Neuronal stem cell (in vitro differentiated cells): ENCODE data around the gene INSIG2.
A peak's percentile ranks its signal among the peaks of the same experiment; 100 is the strongest.

ENCODE experiments used
- DNase-seq: peaks from one replicate; pipeline ENCODE4 v3.0.0-alpha.2; 2013; ENCODE audit warnings: low spot score
- H2AFZ ChIP-seq: one replicate; pipeline ENCODE4 v1.6.1; 2013; ENCODE audit warnings: mild to moderate bottlenecking, low read length, inconsistent platforms
- H2AK5ac ChIP-seq: 2 replicates; pipeline ENCODE4 v1.6.1; 2013; ENCODE audit warnings: low read depth, mild to moderate bottlenecking, inconsistent platforms, low read length, moderate library complexity, mixed read lengths
- H2BK120ac ChIP-seq: 2 replicates; pipeline ENCODE4 v1.6.1; 2013; ENCODE audit warnings: low read depth, mild to moderate bottlenecking, inconsistent platforms, low read length, moderate library complexity, mixed read lengths
- H2BK12ac ChIP-seq: one replicate; pipeline ENCODE4 v1.6.1; 2013; ENCODE audit warnings: low read length, inconsistent platforms
- H2BK15ac ChIP-seq: 2 replicates; pipeline ENCODE4 v1.6.1; 2013; ENCODE audit warnings: mild to moderate bottlenecking, low read length, inconsistent platforms, mixed read lengths
- H2BK5ac ChIP-seq: one replicate; pipeline ENCODE4 v1.6.1; 2013; ENCODE audit warnings: inconsistent platforms, mild to moderate bottlenecking, low read length, moderate library complexity
- H3K14ac ChIP-seq: one replicate; pipeline ENCODE4 v1.6.1; 2013; ENCODE audit warnings: low read length, inconsistent platforms
- H3K18ac ChIP-seq: 2 replicates; pipeline ENCODE4 v1.6.1; 2013; ENCODE audit warnings: low read length, inconsistent platforms
- H3K23ac ChIP-seq: 2 replicates; pipeline ENCODE4 v1.6.1; 2013; ENCODE audit warnings: low read depth, mild to moderate bottlenecking, mixed read lengths, low read length, inconsistent platforms; ENCODE audit not compliant: poor library complexity
- H3K27ac ChIP-seq: replicated peaks from 3 replicates; pipeline ENCODE4 v1.5.1; 2013; ENCODE audit warnings: low read length, inconsistent platforms
- H3K27me3 ChIP-seq, 3 experiments: 2 replicates each; pipeline ENCODE4 v1.6.1; 2013; ENCODE audit warnings: low read length in 3 of 3, mild to moderate bottlenecking in 2 of 3, inconsistent platforms in 1 of 3, low read depth in 1 of 3, mixed read lengths in 1 of 3, moderate library complexity in 1 of 3; ENCODE audit not compliant: control insufficient read depth in 3 of 3, insufficient read depth in 3 of 3
- H3K36me3 ChIP-seq, 2 donors: replicated peaks in 1 of 2; 2 replicates each; pipeline ENCODE4 v1.6.1; 2013; ENCODE audit warnings: low read length in 2 of 2; ENCODE audit not compliant: control insufficient read depth in 2 of 2, insufficient read depth in 2 of 2
- H3K4ac ChIP-seq: 2 replicates; pipeline ENCODE4 v1.6.1; 2013; ENCODE audit warnings: inconsistent platforms, mild to moderate bottlenecking, low read length, moderate library complexity
- H3K4me1 ChIP-seq, 2 donors: 1 replicate in 1 of 2; 2 replicates in 1 of 2; pipeline ENCODE4 v1.6.1; 2013; ENCODE audit warnings: low read length in 2 of 2, low read depth in 1 of 2; ENCODE audit not compliant: control insufficient read depth in 2 of 2, insufficient read depth in 1 of 2
- H3K4me2 ChIP-seq: one replicate; pipeline ENCODE4 v1.6.1; 2013; ENCODE audit warnings: mild to moderate bottlenecking, low read length, inconsistent platforms; ENCODE audit not compliant: insufficient read depth, poor library complexity, severe bottlenecking
- H3K4me3 ChIP-seq, 2 donors: 2 replicates each; pipeline ENCODE4 v1.5.1; 2013; ENCODE audit warnings: low read length in 2 of 2, mild to moderate bottlenecking in 2 of 2, inconsistent platforms in 1 of 2, moderate library complexity in 1 of 2
- H3K79me1 ChIP-seq: one replicate; pipeline ENCODE4 v1.6.1; 2013; ENCODE audit warnings: low read depth, mild to moderate bottlenecking, inconsistent platforms, low read length, moderate library complexity
- H3K9ac ChIP-seq: one replicate; pipeline ENCODE4 v1.6.1; 2013; ENCODE audit warnings: mild to moderate bottlenecking, low read depth, low read length, inconsistent platforms; ENCODE audit not compliant: poor library complexity
- H3K9me3 ChIP-seq, 2 donors: replicated peaks in 1 of 2; 2 replicates each; pipeline versions ENCODE3 to v1.6.1; 2013; ENCODE audit warnings: low read length in 2 of 2, mild to moderate bottlenecking in 2 of 2, inconsistent platforms in 1 of 2, low read depth in 1 of 2, mixed read lengths in 1 of 2, moderate library complexity in 1 of 2; ENCODE audit not compliant: control insufficient read depth in 2 of 2, insufficient read depth in 1 of 2
- H4K8ac ChIP-seq: one replicate; pipeline ENCODE4 v1.6.1; 2013; ENCODE audit warnings: low read depth, mild to moderate bottlenecking, inconsistent platforms, low read length, moderate library complexity
- H4K91ac ChIP-seq: one replicate; pipeline ENCODE4 v1.6.1; 2013; ENCODE audit warnings: low read length, low read depth, mild to moderate bottlenecking, inconsistent platforms; ENCODE audit not compliant: poor library complexity
- WGBS, 2 donors: extraction: QIAGEN DNeasy Blood & Tissue Kit; methylation state at CpG; one replicate each; pipeline ENCODE4 v1.1.7; 2013; ENCODE audit warnings: missing lambda C conversion rate in 2 of 2, mixed read lengths in 1 of 2; ENCODE audit not compliant: insufficient read length in 2 of 2, insufficient replicate concordance in 1 of 2; ENCODE audit errors: extremely low coverage in 2 of 2; 5-methylcytosine and 5-hydroxymethylcytosine counted together

The INSIG2 gene

GRCh38 chr2:118112771-118113334, 24.6 kb downstream of the INSIG2 start:
- Histone ChIP-seq H4K8ac (no peak overlapping the region), H3K4me1 (no peaks in the 10 kb centered on the region), H2BK15ac (no peak overlapping the region), H3K27me3 (no peaks in the 10 kb centered on the region), H2BK120ac (no peak overlapping the region), H3K4me2 (no peak overlapping the region), H3K9me3 (no peaks in the 10 kb centered on the region), H2AK5ac (no peak overlapping the region), H3K9ac (no peak overlapping the region), H3K36me3 (peaks cover 3 to 23% of the 10 kb centered on the region in 2 donors), H2BK5ac (no peak overlapping the region), H4K91ac (no peak overlapping the region), H3K4ac (no peak overlapping the region), H2BK12ac (no peak overlapping the region), H2AFZ (no peak overlapping the region), H3K14ac (no peak overlapping the region), H3K18ac (no peak overlapping the region), H3K27ac (no peak overlapping the region), H3K79me1 (no peaks in the 10 kb centered on the region), H3K4me3 (no peak overlapping the region), H3K23ac (no peak overlapping the region)
- DNase-seq = no peak
- WGBS, 2 donors = no CpG with 5 or more reads among the region's 4 CpGs

- Histone ChIP-seq H3K9ac (no peak overlapping the region), H2BK15ac (no peak overlapping the region), H2AK5ac (no peak overlapping the region), H3K14ac (no peak overlapping the region), H3K23ac (no peak overlapping the region), H2BK5ac (no peak overlapping the region), H2AFZ (no peak overlapping the region), H3K36me3 (peaks cover 3 to 5% of the 10 kb centered on the region in 2 donors), H3K79me1 (no peaks in the 10 kb centered on the region), H3K18ac (no peak overlapping the region), H3K9me3 (no peaks in the 10 kb centered on the region), H3K27ac (no peak overlapping the region), H4K91ac (no peak overlapping the region), H3K4ac (no peak overlapping the region), H3K27me3 (no peaks in the 10 kb centered on the region), H4K8ac (no peak overlapping the region), H3K4me2 (no peak overlapping the region), H3K4me1 (peaks cover 0 to 2% of the 10 kb centered on the region in 2 donors), H3K4me3 (no peak overlapping the region), H2BK120ac (no peak overlapping the region), H2BK12ac (no peak overlapping the region)
- DNase-seq = no peak
- WGBS, 2 donors = no CpG with 5 or more reads among the region's 2 CpGs
Observed at GRCh38 chr2:118114863-118115262, 26.6 kb downstream of the INSIG2 start.

GRCh38 chr2:118115761-118116160, 27.5 kb downstream of the INSIG2 start:
- H2BK12ac ChIP-seq = no peak overlapping the region
- peaks cover 0 to 2% of the 10 kb centered on the region in 2 donors for H3K4me1 ChIP-seq
- no peak overlapping the region for H3K27ac ChIP-seq
- H2BK5ac ChIP-seq = no peak overlapping the region
- H3K4me2 ChIP-seq = no peak overlapping the region
- H3K79me1 ChIP-seq = no peaks in the 10 kb centered on the region
- no peak overlapping the region for H3K4ac ChIP-seq
- no peak overlapping the region for H2AK5ac ChIP-seq
- H2BK15ac ChIP-seq = no peak overlapping the region
- no peak for DNase-seq
- H3K14ac ChIP-seq = no peak overlapping the region
- H3K27me3 ChIP-seq = no peaks in the 10 kb centered on the region
- no peak overlapping the region for H2BK120ac ChIP-seq
- peak overlapping the region; percentile 18 for H3K9ac ChIP-seq
- H4K91ac ChIP-seq = no peak overlapping the region
- peaks cover 0 to 3% of the 10 kb centered on the region in 2 donors for H3K36me3 ChIP-seq
- H2AFZ ChIP-seq = no peak overlapping the region
- WGBS, 2 donors = no CpG with 5 or more reads among the region's 4 CpGs
- H3K18ac ChIP-seq = no peak overlapping the region
- H3K23ac ChIP-seq = no peak overlapping the region
- H3K9me3 ChIP-seq = no peaks in the 10 kb centered on the region
- H3K4me3 ChIP-seq = no peak overlapping the region
- no peak overlapping the region for H4K8ac ChIP-seq

GRCh38 chr2:118118479-118118878, 30.2 kb downstream of the INSIG2 start:
- H2BK15ac ChIP-seq = no peak overlapping the region
- no peak overlapping the region for H3K14ac ChIP-seq
- H2AK5ac ChIP-seq = no peak overlapping the region
- H3K27me3 ChIP-seq = no peaks in the 10 kb centered on the region
- no peak overlapping the region for H3K9ac ChIP-seq
- H2AFZ ChIP-seq = no peak overlapping the region
- H3K27ac ChIP-seq = no peak overlapping the region
- H3K79me1 ChIP-seq = no peaks in the 10 kb centered on the region
- H3K4me1 ChIP-seq = peaks cover 0 to 2% of the 10 kb centered on the region in 2 donors
- H4K8ac ChIP-seq = no peak overlapping the region
- H2BK5ac ChIP-seq = no peak overlapping the region
- no peak overlapping the region for H3K4me3 ChIP-seq
- no peaks in the 10 kb centered on the region for H3K9me3 ChIP-seq
- H3K4me2 ChIP-seq = no peak overlapping the region
- no CpG with 5 or more reads among the region's 5 CpGs for WGBS, 2 donors
- peaks cover 0 to 3% of the 10 kb centered on the region in 2 donors for H3K36me3 ChIP-seq
- no peak overlapping the region for H2BK12ac ChIP-seq
- no peak overlapping the region for H3K18ac ChIP-seq
- no peak overlapping the region for H3K23ac ChIP-seq
- H2BK120ac ChIP-seq = no peak overlapping the region
- DNase-seq = no peak
- H3K4ac ChIP-seq = no peak overlapping the region
- no peak overlapping the region for H4K91ac ChIP-seq
